ENCODE data around the gene ATG4A.

DNA sequence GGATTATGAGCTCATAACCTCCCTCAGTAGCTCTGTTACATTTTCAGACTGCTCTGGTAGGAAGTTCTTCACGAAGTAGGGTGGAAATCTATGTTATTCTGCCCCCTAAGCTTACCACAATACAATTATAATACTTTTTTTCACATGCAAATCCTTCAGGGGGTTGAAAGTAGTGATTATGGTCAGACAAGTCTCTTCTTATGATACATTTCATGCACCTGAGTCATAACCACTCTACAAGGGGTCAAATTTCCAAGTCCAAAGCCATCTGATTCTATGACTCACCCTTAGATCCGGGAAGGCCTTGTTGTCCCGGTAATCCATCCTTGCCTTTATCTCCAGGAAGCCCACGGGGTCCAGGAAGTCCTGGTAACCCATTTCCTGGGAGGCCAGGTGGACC, 95.2 kb downstream of the ATG4A start:
- TF ChIP-seq CTCF (IDR thresholded peaks at IDR 0.05; ENCODE audit: poor library complexity) = no peak
- no peak for TF ChIP-seq EZH2 (IDR thresholded peaks at IDR 0.05; ENCODE audit: borderline replicate concordance)
- TF ChIP-seq EZH2phosphoT487 (IDR thresholded peaks at IDR 0.05; ENCODE audit: low read depth, severe bottlenecking, unreplicated experiment) = no peak
